CD4-positive, alpha-beta T cell treated with Interleukin-15 for 1 hour (primary cell): ENCODE data around the gene ATAD3A.
"Not testable (repeated sequence)": the region's sequence is repeated elsewhere in the genome, so short reads cannot be mapped to it uniquely, and the experiment has no call there.

ENCODE experiments used
- DNase-seq: peaks from one replicate; pipeline ENCODE4 v3.0.0-alpha.2; 2020

ATAD3A gene

GRCh38 chr1:1511533-1512285, at the start of gene ATAD3A:
Gene ATAD3A (plus strand): TSS chr1:1512162. CDS start chr1:1512269, 107 bp downstream.
- peak; percentile 96 for DNase-seq

GRCh38 chr1:1462318-1462966, 49.5 kb upstream of the ATAD3A start:
- DNase-seq = peak; percentile 21

- DNase-seq = no peak
Measured at GRCh38 chr1:1463312-1463711, 48.6 kb upstream of the ATAD3A start.

- not testable (repeated sequence) for DNase-seq
Measured at GRCh38 chr1:1468196-1468985, 43.6 kb upstream of the ATAD3A start.

- DNase-seq = no peak
Measured at GRCh38 chr1:1470626-1471388, 41.2 kb upstream of the ATAD3A start.

- DNase-seq = peak; percentile 90
Measured at GRCh38 chr1:1471389-1472052, 40.4 kb upstream of the ATAD3A start, which contains the start of gene ATAD3B. Gene ATAD3B (plus strand): TSS chr1:1471765. CDS start chr1:1471885, 120 bp downstream.

- DNase-seq = not testable (repeated sequence)
Measured at GRCh38 chr1:1472053-1472876, 39.7 kb upstream of the ATAD3A start.

GRCh38 chr1:1476011-1476410, 36.0 kb upstream of the ATAD3A start:
- DNase-seq = peak; percentile 55

- no peak for DNase-seq
Measured at GRCh38 chr1:1477206-1477605, 34.8 kb upstream of the ATAD3A start.

GRCh38 chr1:1479547-1480487, 32.1 kb upstream of the ATAD3A start:
- DNase-seq = no peak

- DNase-seq = not testable (repeated sequence)
Measured at GRCh38 chr1:1480488-1480867, 31.5 kb upstream of the ATAD3A start.

GRCh38 chr1:1481811-1482210, 30.2 kb upstream of the ATAD3A start:
- DNase-seq = not testable (repeated sequence)

- no peak for DNase-seq
Measured at GRCh38 chr1:1482856-1483255, 29.1 kb upstream of the ATAD3A start.

GRCh38 chr1:1483714-1484113, 28.2 kb upstream of the ATAD3A start:
- DNase-seq = no peak

- not testable (repeated sequence) for DNase-seq
Measured at GRCh38 chr1:1484976-1485750, 26.8 kb upstream of the ATAD3A start.

- DNase-seq = not testable (repeated sequence)
Measured at GRCh38 chr1:1485755-1486317, 26.1 kb upstream of the ATAD3A start.

- DNase-seq = no peak
Measured at GRCh38 chr1:1487701-1488100, 24.3 kb upstream of the ATAD3A start.

GRCh38 chr1:1489231-1489630, 22.7 kb upstream of the ATAD3A start:
- no peak for DNase-seq

GRCh38 chr1:1489861-1490260, 22.1 kb upstream of the ATAD3A start:
- no peak for DNase-seq
